ENCODE results near the gene SZRD1.

Gene SZRD1

DNA sequence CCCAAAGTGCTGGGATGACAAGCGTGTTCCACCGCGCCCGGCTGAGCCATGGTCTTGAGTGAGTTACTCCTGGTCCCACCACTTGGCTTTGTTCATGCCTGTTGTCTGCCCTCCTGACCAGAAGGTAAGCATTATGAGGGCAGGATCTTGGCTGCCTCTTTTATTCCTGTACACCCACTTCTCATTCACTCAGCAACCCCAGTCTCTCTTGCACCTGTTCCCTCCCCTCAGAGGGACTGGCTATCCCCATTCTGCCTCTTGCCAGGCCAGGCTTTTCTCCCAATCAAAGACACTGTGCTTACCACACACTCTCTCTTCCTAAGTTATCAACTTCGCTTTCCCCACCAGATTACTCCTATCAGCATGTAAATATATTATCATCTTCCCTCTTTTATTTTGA, 43.8 kb downstream of the SZRD1 start:
- no peaks in the 10 kb centered on the region for H3K79me2 ChIP-seq (ENCODE audit: control insufficient read depth, low read length)
- H3K27ac ChIP-seq (ENCODE audit: low read depth, low read length), result no peak overlapping the region
- no peak overlapping the region for H3K4me2 ChIP-seq (ENCODE audit: low read length)
- no peaks in the 10 kb centered on the region for H3K9me3 ChIP-seq (ENCODE audit: control insufficient read depth, insufficient read depth, low read length)
- no peak overlapping the region for H3K4me3 ChIP-seq (ENCODE audit: low read length)
- peaks cover 11% of the 10 kb centered on the region for H3K4me1 ChIP-seq (ENCODE audit: control insufficient read depth, low read length)
- no peaks in the 10 kb centered on the region for H3K9me2 ChIP-seq (replicated peaks; ENCODE audit: control insufficient read depth, low read length)
- no peaks in the 10 kb centered on the region for H3K36me3 ChIP-seq (ENCODE audit: control insufficient read depth, low read length)
- H4K20me1 ChIP-seq (ENCODE audit: control insufficient read depth, insufficient read depth, low read depth, low read length), result no peaks in the 10 kb centered on the region
- no peak for TF ChIP-seq EZH2phosphoT487 (IDR thresholded peaks at IDR 0.05; ENCODE audit: borderline replicate concordance, low read length)
- TF ChIP-seq, protein P1, sequence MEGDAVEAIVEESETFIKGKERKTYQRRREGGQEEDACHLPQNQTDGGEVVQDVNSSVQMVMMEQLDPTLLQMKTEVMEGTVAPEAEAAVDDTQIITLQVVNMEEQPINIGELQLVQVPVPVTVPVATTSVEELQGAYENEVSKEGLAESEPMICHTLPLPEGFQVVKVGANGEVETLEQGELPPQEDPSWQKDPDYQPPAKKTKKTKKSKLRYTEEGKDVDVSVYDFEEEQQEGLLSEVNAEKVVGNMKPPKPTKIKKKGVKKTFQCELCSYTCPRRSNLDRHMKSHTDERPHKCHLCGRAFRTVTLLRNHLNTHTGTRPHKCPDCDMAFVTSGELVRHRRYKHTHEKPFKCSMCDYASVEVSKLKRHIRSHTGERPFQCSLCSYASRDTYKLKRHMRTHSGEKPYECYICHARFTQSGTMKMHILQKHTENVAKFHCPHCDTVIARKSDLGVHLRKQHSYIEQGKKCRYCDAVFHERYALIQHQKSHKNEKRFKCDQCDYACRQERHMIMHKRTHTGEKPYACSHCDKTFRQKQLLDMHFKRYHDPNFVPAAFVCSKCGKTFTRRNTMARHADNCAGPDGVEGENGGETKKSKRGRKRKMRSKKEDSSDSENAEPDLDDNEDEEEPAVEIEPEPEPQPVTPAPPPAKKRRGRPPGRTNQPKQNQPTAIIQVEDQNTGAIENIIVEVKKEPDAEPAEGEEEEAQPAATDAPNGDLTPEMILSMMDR (IDR thresholded peaks at IDR 0.05; ENCODE audit: low read depth, low read length, poor library complexity, severe bottlenecking), result no peak
- H3F3A ChIP-seq (ENCODE audit: control insufficient read depth, insufficient read depth), result no peaks in the 10 kb centered on the region
- H3K27me3 ChIP-seq (ENCODE audit: control insufficient read depth, low read length), result no peaks in the 10 kb centered on the region

GRCh38 chr1:16413191-16413590, 46.1 kb downstream of the SZRD1 start:
- H3K4me2 ChIP-seq (ENCODE audit: low read length), result no peak overlapping the region
- H3K9me2 ChIP-seq (replicated peaks; ENCODE audit: control insufficient read depth, low read length), result no peaks in the 10 kb centered on the region
- H3F3A ChIP-seq (ENCODE audit: control insufficient read depth, insufficient read depth), result no peaks in the 10 kb centered on the region
- peaks cover 10% of the 10 kb centered on the region for H3K4me1 ChIP-seq (ENCODE audit: control insufficient read depth, low read length)
- H3K27ac ChIP-seq (ENCODE audit: low read depth, low read length), result no peak overlapping the region
- H4K20me1 ChIP-seq (ENCODE audit: control insufficient read depth, insufficient read depth, low read depth, low read length), result no peaks in the 10 kb centered on the region
- no peaks in the 10 kb centered on the region for H3K9me3 ChIP-seq (ENCODE audit: control insufficient read depth, insufficient read depth, low read length)
- no peak for TF ChIP-seq EZH2phosphoT487 (IDR thresholded peaks at IDR 0.05; ENCODE audit: borderline replicate concordance, low read length)
- TF ChIP-seq, protein P1 (IDR thresholded peaks at IDR 0.05; ENCODE audit: low read depth, low read length, poor library complexity, severe bottlenecking), result no peak
- no peaks in the 10 kb centered on the region for H3K79me2 ChIP-seq (ENCODE audit: control insufficient read depth, low read length)
- no peaks in the 10 kb centered on the region for H3K27me3 ChIP-seq (ENCODE audit: control insufficient read depth, low read length)
- H3K36me3 ChIP-seq (ENCODE audit: control insufficient read depth, low read length), result no peaks in the 10 kb centered on the region
- H3K4me3 ChIP-seq (ENCODE audit: low read length), result no peak overlapping the region

- no peak overlapping the region for H3K4me2 ChIP-seq (ENCODE audit: low read length)
- no peak overlapping the region for H3K4me3 ChIP-seq (ENCODE audit: low read length)
- H3K27me3 ChIP-seq (ENCODE audit: control insufficient read depth, low read length), result peaks cover 8% of the 10 kb centered on the region
- H3K27ac ChIP-seq (ENCODE audit: low read depth, low read length), result no peak overlapping the region
- TF ChIP-seq, protein P1 (IDR thresholded peaks at IDR 0.05; ENCODE audit: low read depth, low read length, poor library complexity, severe bottlenecking), result no peak
- TF ChIP-seq EZH2phosphoT487 (IDR thresholded peaks at IDR 0.05; ENCODE audit: borderline replicate concordance, low read length), result no peak
- no peaks in the 10 kb centered on the region for H3F3A ChIP-seq (ENCODE audit: control insufficient read depth, insufficient read depth)
- no peaks in the 10 kb centered on the region for H4K20me1 ChIP-seq (ENCODE audit: control insufficient read depth, insufficient read depth, low read depth, low read length)
- H3K9me3 ChIP-seq (ENCODE audit: control insufficient read depth, insufficient read depth, low read length), result no peaks in the 10 kb centered on the region
- no peaks in the 10 kb centered on the region for H3K9me2 ChIP-seq (replicated peaks; ENCODE audit: control insufficient read depth, low read length)
- no peaks in the 10 kb centered on the region for H3K79me2 ChIP-seq (ENCODE audit: control insufficient read depth, low read length)
- H3K36me3 ChIP-seq (ENCODE audit: control insufficient read depth, low read length), result no peaks in the 10 kb centered on the region
- H3K4me1 ChIP-seq (ENCODE audit: control insufficient read depth, low read length), result peaks cover 11% of the 10 kb centered on the region
Measured at GRCh38 chr1:16418823-16419425, 51.9 kb downstream of the SZRD1 start.
